Psoas muscle (tissue), 8 donors: ENCODE results near the gene PHACTR3. TPM values are rescaled to one million over a fixed set of nuclear protein-coding genes. Genes with fewer than 3 reads are reported as not detected.

Source experiments
- ATAC-seq, 4 donors: fragments of 200-7000 bp; cut with Tn5 transposase; one replicate each; pipeline ENCODE4 v1.9.1; 2020; ENCODE audit warnings: moderate library complexity in 3 of 4, mild to moderate bottlenecking in 2 of 4
- DNase-seq, 2 donors: peaks; one replicate each; pipeline ENCODE4 v3.0.0-alpha.2; 2020
- H3K27ac ChIP-seq: fragments of 200-600 bp; one replicate; pipeline ENCODE4 v1.8.0; 2022
- H3K27me3 ChIP-seq, 3 donors: fragments of 200-600 bp in 1 of 3; one replicate each; pipeline versions ENCODE4 v1.6.1 to v1.8.0; 2013 to 2022; ENCODE audit warnings: low read length in 2 of 3, mild to moderate bottlenecking in 2 of 3, moderate library complexity in 1 of 3; ENCODE audit not compliant: insufficient read depth in 3 of 3
- H3K36me3 ChIP-seq, 2 donors: fragments of 200-600 bp in 1 of 2; one replicate each; pipeline versions ENCODE4 v1.6.1 to v1.8.0; 2013 to 2022; ENCODE audit warnings: low read depth in 1 of 2, mild to moderate bottlenecking in 1 of 2, moderate library complexity in 1 of 2; ENCODE audit not compliant: insufficient read depth in 1 of 2
- H3K4me1 ChIP-seq: fragments of 200-600 bp; one replicate; pipeline ENCODE4 v1.8.0; 2022
- H3K4me3 ChIP-seq: fragments of 200-600 bp; one replicate; pipeline ENCODE4 v1.8.0; 2022; ENCODE audit warnings: mild to moderate bottlenecking
- H3K9me3 ChIP-seq: fragments of 200-600 bp; one replicate; pipeline ENCODE4 v1.8.0; 2022
- CTCF ChIP-seq: fragments of 200-600 bp; IDR thresholded peaks from one replicate; pipeline ENCODE4 v1.8.0; 2022; ENCODE audit warnings: antibody characterized with exemption
- WGBS, 3 donors: extraction: QIAGEN DNeasy Blood & Tissue Kit; methylation state at CpG; one replicate each; pipeline versions ENCODE4 v1.1.6 to v1.1.7; 2013; 5-methylcytosine and 5-hydroxymethylcytosine counted together
- intact Hi-C, 2 donors: fragments of 100-400 bp; cut with DNase I; formaldehyde crosslinking; loops; one replicate each; pipeline versions ENCODE4 v1.11.0 to v1.14.2; 2022
- polyA plus RNA-seq, 3 donors: library from polyadenylated mRNA; stranded (reverse); fragments of 200-250 nt; gene quantifications; one replicate each; pipeline ENCODE4 v1.2.3, GENCODE V29; 2013
- total RNA-seq, 4 donors: library from RNA; stranded (reverse); fragmentation: NEBNext Ultra II Directional in 2 of 4; extraction: Animal tissue kit (Norgen Biotek cat#: 25700) in 2 of 4; gene quantifications; one replicate each; pipeline versions ENCODE4 v1.2.1 to v1.2.4, GENCODE V29; 2021 to 2023
- donor health status: healthy with polysubstance abuse.
- donor health status: DM: no; HTN: no; CAD: no; lungs with moderate emphysema.
- donor health status: Bipolar disorder and iron deficiency.
- donor health status: healthy.
- donor health status: DM: yes; HTN: yes; CAD: no.
- donor health status: DM: no; HTN: no; CAD: no.
- donor health status: DM: no; HTN: no; CAD: no.
- donor health status: DM: yes; HTN: yes; CAD: no.

PHACTR3 gene
- total and polyA plus RNA-seq, 7 donors: 0.10 to 0.46 (median 0.15) TPM; not detected in 3

GRCh38 chr20:59599941-59600340, 4.4 kb upstream of the PHACTR3 start:
- intact Hi-C loops: loop anchor here (5.0 to 10.0 kb wide), 2 partner anchors 145 to 152 kb away; no protein-coding TSS in a partner anchor
- no peaks in the 10 kb centered on the region for H3K4me1 ChIP-seq
- no peak for TF ChIP-seq CTCF
- no peaks in the 10 kb centered on the region for H3K36me3 ChIP-seq
- WGBS, 3 donors: 93 to 100% (median 97%) methylated on average over 3 of the region's 3 CpGs
- H3K27ac ChIP-seq: no peak overlapping the region
- DNase-seq (no peak), ATAC-seq (no peak)
- H3K27me3 ChIP-seq: peaks cover 0 to 70% (median 6%) of the 10 kb centered on the region in 3 donors
- no peaks in the 10 kb centered on the region for H3K9me3 ChIP-seq
- H3K4me3 ChIP-seq: no peak overlapping the region

- Histone ChIP-seq H3K4me3 (no peak overlapping the region), H3K9me3 (no peaks in the 10 kb centered on the region), H3K27me3 (peaks cover 0 to 73% (median 9%) of the 10 kb centered on the region in 3 donors), H3K27ac (no peak overlapping the region), H3K36me3 (no peaks in the 10 kb centered on the region), H3K4me1 (no peaks in the 10 kb centered on the region)
- ATAC-seq: no peak
- no peak for TF ChIP-seq CTCF
- 81 to 89% (median 84%) methylated on average over 5 of the region's 5 CpGs for WGBS, 3 donors
- intact Hi-C loops: no loop called here
- no peak for DNase-seq
Measured at GRCh38 chr20:59600472-59600871, 3.9 kb upstream of the PHACTR3 start.

GRCh38 chr20:59602546-59603080, 1.7 kb upstream of the PHACTR3 start:
- Histone ChIP-seq H3K27ac (no peak overlapping the region), H3K36me3 (no peaks in the 10 kb centered on the region), H3K9me3 (no peaks in the 10 kb centered on the region), H3K27me3 (peaks cover 0 to 88% (median 10%) of the 10 kb centered on the region in 3 donors), H3K4me1 (no peaks in the 10 kb centered on the region), H3K4me3 (no peak overlapping the region)
- 67 to 69% (median 68%) methylated on average over 3 of the region's 3 CpGs for WGBS, 3 donors
- intact Hi-C loops: no loop called here
- no peak for TF ChIP-seq CTCF
- no peak for DNase-seq
- no peak for ATAC-seq

- DNase-seq (no peak), ATAC-seq (no peak)
- Histone ChIP-seq H3K36me3 (no peaks in the 10 kb centered on the region), H3K27ac (no peak overlapping the region), H3K4me1 (no peaks in the 10 kb centered on the region), H3K27me3 (peaks cover 0 to 89% (median 10%) of the 10 kb centered on the region in 3 donors), H3K9me3 (no peaks in the 10 kb centered on the region), H3K4me3 (no peak overlapping the region)
- intact Hi-C loops: no loop called here
- WGBS, 3 donors: 78 to 82% (median 79%) methylated on average over 9 of the region's 9 CpGs
- no peak for TF ChIP-seq CTCF
Measured at GRCh38 chr20:59603176-59603575, 1.2 kb upstream of the PHACTR3 start.
